Measurements from ENCODE around the gene LCP2. TPM values are rescaled to one million over a fixed set of nuclear protein-coding genes. Genes with fewer than 3 reads are reported as not detected.

The LCP2 gene
- total and polyA plus RNA-seq, 2 of the 4 experiments (the other 2 are of a cell fraction): not detected

- TF ChIP-seq RAD21 (IDR thresholded peaks at IDR 0.05; ENCODE audit: low read length) (no peak), MAFK (IDR thresholded peaks at IDR 0.05; ENCODE audit: low read depth, low read length) (no peak), MAZ (IDR thresholded peaks at IDR 0.05; ENCODE audit: borderline replicate concordance, low read depth, low read length) (no peak), CEBPB (IDR thresholded peaks at IDR 0.05; ENCODE audit: low read depth, low read length) (no peak), ELK1 (IDR thresholded peaks at IDR 0.05; ENCODE audit: borderline replicate concordance, low read depth, low read length) (no peak), RFX5 (IDR thresholded peaks at IDR 0.05; ENCODE audit: low read depth, low read length) (no peak), CHD1 (IDR thresholded peaks at IDR 0.05; ENCODE audit: low read depth, low read length) (no peak), RCOR1 (IDR thresholded peaks at IDR 0.05; ENCODE audit: insufficient replicate concordance, low read length) (no peak), BHLHE40 (IDR thresholded peaks at IDR 0.05; ENCODE audit: low read depth, low read length) (no peak), FOS (IDR thresholded peaks at IDR 0.05; ENCODE audit: low read depth, low read length) (no peak), POLR2A (IDR thresholded peaks at IDR 0.05; ENCODE audit: low read depth, low read length) (no peak), USF2 (IDR thresholded peaks at IDR 0.05; ENCODE audit: low read depth, low read length) (no peak), MXI1 (IDR thresholded peaks at IDR 0.05; ENCODE audit: borderline replicate concordance, low read depth, low read length) (no peak), NFE2L2 (IDR thresholded peaks at IDR 0.05; ENCODE audit: low read depth, low read length) (no peak), SMC3 (IDR thresholded peaks at IDR 0.05; ENCODE audit: low read depth, low read length) (no peak)
- TF ChIP-seq, protein P1, sequence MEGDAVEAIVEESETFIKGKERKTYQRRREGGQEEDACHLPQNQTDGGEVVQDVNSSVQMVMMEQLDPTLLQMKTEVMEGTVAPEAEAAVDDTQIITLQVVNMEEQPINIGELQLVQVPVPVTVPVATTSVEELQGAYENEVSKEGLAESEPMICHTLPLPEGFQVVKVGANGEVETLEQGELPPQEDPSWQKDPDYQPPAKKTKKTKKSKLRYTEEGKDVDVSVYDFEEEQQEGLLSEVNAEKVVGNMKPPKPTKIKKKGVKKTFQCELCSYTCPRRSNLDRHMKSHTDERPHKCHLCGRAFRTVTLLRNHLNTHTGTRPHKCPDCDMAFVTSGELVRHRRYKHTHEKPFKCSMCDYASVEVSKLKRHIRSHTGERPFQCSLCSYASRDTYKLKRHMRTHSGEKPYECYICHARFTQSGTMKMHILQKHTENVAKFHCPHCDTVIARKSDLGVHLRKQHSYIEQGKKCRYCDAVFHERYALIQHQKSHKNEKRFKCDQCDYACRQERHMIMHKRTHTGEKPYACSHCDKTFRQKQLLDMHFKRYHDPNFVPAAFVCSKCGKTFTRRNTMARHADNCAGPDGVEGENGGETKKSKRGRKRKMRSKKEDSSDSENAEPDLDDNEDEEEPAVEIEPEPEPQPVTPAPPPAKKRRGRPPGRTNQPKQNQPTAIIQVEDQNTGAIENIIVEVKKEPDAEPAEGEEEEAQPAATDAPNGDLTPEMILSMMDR (conservative IDR thresholded peaks at IDR 0.05; ENCODE audit: low read depth, low read length): no peak
- H4K8ac ChIP-seq (ENCODE audit: low read depth in 2 of 2, low read length in 2 of 2): no peak overlapping the region
- no peak overlapping the region for H2AK9ac ChIP-seq (replicated peaks; ENCODE audit: low read depth, low read length, poor library complexity)
- BruUV-seq (replicated peaks): no TSS peak
- H3K4me3 ChIP-seq (ENCODE audit: insufficient read depth, low read depth, low read length): no peak overlapping the region
- H3K9ac ChIP-seq (ENCODE audit: low read depth, low read length): no peak overlapping the region
- H3K36me3 ChIP-seq (ENCODE audit: control insufficient read depth, insufficient read depth, low read length): no peaks in the 10 kb centered on the region
- H3K4ac ChIP-seq (ENCODE audit: low read depth, low read length): no peak overlapping the region
- H4K20me1 ChIP-seq (ENCODE audit: insufficient read depth, low read length): no peaks in the 10 kb centered on the region
- no peak overlapping the region for H2AK5ac ChIP-seq (ENCODE audit: low read depth, low read length)
- no peak overlapping the region for H3K18ac ChIP-seq (ENCODE audit: low read depth, low read length)
- H3K27me3 ChIP-seq (ENCODE audit: control insufficient read depth, insufficient read depth, low read length): no peaks in the 10 kb centered on the region
- H3K14ac ChIP-seq (replicated peaks; ENCODE audit: low read depth, low read length): no peak overlapping the region
- H3K23ac ChIP-seq (ENCODE audit: low read depth, low read length): no peak overlapping the region
- H2BK15ac ChIP-seq (ENCODE audit: low read depth, low read length): no peak overlapping the region
- WGBS, 2 experiments (ENCODE audit: extremely low coverage in 2 of 2, insufficient read length in 1 of 2): no CpG with 5 or more reads among the region's 4 CpGs
- ChIA-PET CTCF (no interaction called here), POLR2A (ENCODE audit: unreplicated experiment) (no interaction called here)
- no peak overlapping the region for H2AFZ ChIP-seq (replicated peaks; ENCODE audit: low read length, poor library complexity)
- no peak overlapping the region for H2BK20ac ChIP-seq (ENCODE audit: low read depth, low read length)
- no peak overlapping the region for H3K56ac ChIP-seq (ENCODE audit: extremely low read depth, insufficient read depth, low read length)
- DNase-seq (no peak), ATAC-seq (ENCODE audit: low read depth) (no peak)
- dilution Hi-C loops (cut with HindIII; ENCODE audit: low sequenced_read_pairs, unreplicated experiment): no loop called here
- no peaks in the 10 kb centered on the region for H3K9me3 ChIP-seq (ENCODE audit: control insufficient read depth, insufficient read depth, low read length)
- no peak overlapping the region for H4K5ac ChIP-seq (ENCODE audit: low read depth, low read length)
- no peaks in the 10 kb centered on the region for H3K79me1 ChIP-seq (ENCODE audit: low read depth in 1 of 2, low read length in 2 of 2)
- H4K91ac ChIP-seq (ENCODE audit: insufficient read depth, low read depth, low read length): no peak overlapping the region
- no peak overlapping the region for H2BK5ac ChIP-seq (ENCODE audit: low read depth, low read length, poor library complexity, severe bottlenecking)
- H3K4me1 ChIP-seq (ENCODE audit: control insufficient read depth, insufficient read depth, low read length): no peaks in the 10 kb centered on the region
- H3K27ac ChIP-seq (ENCODE audit: insufficient read depth, low read length): no peak overlapping the region
- no peak overlapping the region for H3K4me2 ChIP-seq (ENCODE audit: low read depth, low read length)
- H2BK120ac ChIP-seq (ENCODE audit: low read depth, low read length): no peak overlapping the region
- no peaks in the 10 kb centered on the region for H3K9me1 ChIP-seq (ENCODE audit: insufficient read depth, low read length)
- in situ Hi-C loops (cut with MboI; ENCODE audit: low sequenced_read_pairs): no loop called here
- intact Hi-C loops (cut with micrococcal nuclease): no loop called here
Observed at GRCh38 chr5:170289764-170290163, 7.8 kb downstream of the LCP2 start.
